ENCODE results near the gene PCLO. TPM values are rescaled to one million over a fixed set of nuclear protein-coding genes. Genes with fewer than 3 reads are reported as not detected.

PCLO gene
- total RNA-seq, 4 donors from 2014 or later, result 6.6 to 70.7 (median 33.9) TPM

DNA sequence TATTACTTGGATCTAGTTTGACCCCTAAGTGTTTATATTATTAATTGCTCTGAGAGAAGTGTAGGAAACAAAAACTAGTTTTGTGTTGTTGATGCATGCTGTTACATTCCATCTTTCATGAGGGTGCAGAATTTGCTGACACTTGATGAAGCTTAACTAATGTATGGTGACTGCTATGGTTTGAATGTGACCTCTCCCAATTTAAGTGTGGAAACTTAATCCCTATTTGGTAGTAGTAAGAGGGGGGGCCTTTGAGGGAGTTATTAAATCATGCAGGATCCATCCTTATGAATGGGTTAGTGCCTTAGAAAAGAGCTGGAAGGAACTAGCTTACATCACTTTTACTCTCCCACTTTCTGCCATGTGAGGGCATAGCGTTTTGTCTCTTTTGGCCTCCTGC, 142.5 kb downstream of the PCLO start:
- H3K9me3 ChIP-seq, result peaks cover 0 to 4% (median 0%) of the 10 kb centered on the region in 4 donors
- TF ChIP-seq CTCF (IDR thresholded peaks at IDR 0.05) (no peak), POLR2A (IDR thresholded peaks at IDR 0.05) (no peak)
- no peak overlapping the region for H3K27ac ChIP-seq
- no peaks in the 10 kb centered on the region for H3K36me3 ChIP-seq
- H3K4me3 ChIP-seq, result no peak overlapping the region
- H3K4me1 ChIP-seq, result no peaks in the 10 kb centered on the region
- no peaks in the 10 kb centered on the region for H3K27me3 ChIP-seq
- no peak for DNase-seq

GRCh38 chr7:83015916-83016315, 146.8 kb downstream of the PCLO start:
- Histone ChIP-seq H3K9me3 (peaks cover 0 to under 1% (median 0%) of the 10 kb centered on the region in 4 donors), H3K36me3 (no peaks in the 10 kb centered on the region), H3K4me1 (no peaks in the 10 kb centered on the region), H3K27me3 (no peaks in the 10 kb centered on the region), H3K27ac (no peak overlapping the region), H3K4me3 (no peak overlapping the region)
- DNase-seq, result no peak
- TF ChIP-seq CTCF (IDR thresholded peaks at IDR 0.05) (no peak), POLR2A (IDR thresholded peaks at IDR 0.05) (no peak)

DNA sequence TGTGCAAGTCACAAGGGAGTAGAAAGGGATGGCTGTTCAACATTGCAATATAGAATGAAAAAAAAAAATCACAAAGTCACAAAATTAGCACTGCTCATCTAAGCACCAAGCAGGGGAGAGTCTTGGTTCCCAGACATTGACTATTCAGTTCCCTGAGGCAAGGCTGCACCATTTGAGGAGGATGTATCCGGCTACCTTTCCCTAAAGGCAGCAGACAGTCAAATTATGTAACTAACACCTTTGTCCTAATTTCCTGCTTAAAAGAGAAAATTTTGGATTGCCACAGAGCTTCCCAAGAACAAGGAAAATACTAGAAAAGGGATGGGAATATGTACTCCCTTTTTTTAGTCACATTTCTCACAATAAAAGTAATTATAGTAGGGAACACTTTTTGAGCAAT, 148.1 kb downstream of the PCLO start:
- Histone ChIP-seq H3K27ac (no peak overlapping the region), H3K36me3 (no peaks in the 10 kb centered on the region), H3K4me3 (no peak overlapping the region), H3K4me1 (no peaks in the 10 kb centered on the region), H3K9me3 (no peaks in the 10 kb centered on the region), H3K27me3 (no peaks in the 10 kb centered on the region)
- DNase-seq, result no peak
- TF ChIP-seq POLR2A (IDR thresholded peaks at IDR 0.05), result no peak
- no peak for TF ChIP-seq CTCF (IDR thresholded peaks at IDR 0.05)

DNA sequence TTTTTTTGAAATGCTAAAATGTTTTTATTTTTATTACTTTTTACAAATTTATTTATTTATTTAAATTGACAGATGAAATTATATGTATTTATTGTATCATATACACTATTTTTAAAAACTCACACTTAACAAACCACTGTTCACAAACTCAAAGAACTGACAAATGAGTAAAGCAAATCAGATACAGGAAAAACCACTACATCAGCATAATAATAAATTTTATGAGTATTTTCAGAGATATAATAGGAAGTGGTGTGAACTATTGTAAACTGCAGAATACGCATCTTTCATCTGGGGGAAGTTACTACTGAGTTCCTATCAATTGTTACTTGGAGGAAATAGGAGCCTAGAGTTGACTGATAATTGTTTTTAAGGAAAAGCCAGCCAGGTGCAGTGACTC, 150.7 kb downstream of the PCLO start:
- Histone ChIP-seq H3K9me3 (no peaks in the 10 kb centered on the region), H3K36me3 (no peaks in the 10 kb centered on the region), H3K27me3 (no peaks in the 10 kb centered on the region), H3K4me3 (no peak overlapping the region), H3K27ac (no peak overlapping the region), H3K4me1 (no peaks in the 10 kb centered on the region)
- no peak for DNase-seq
- TF ChIP-seq CTCF (IDR thresholded peaks at IDR 0.05) (no peak), POLR2A (IDR thresholded peaks at IDR 0.05) (no peak)

DNA sequence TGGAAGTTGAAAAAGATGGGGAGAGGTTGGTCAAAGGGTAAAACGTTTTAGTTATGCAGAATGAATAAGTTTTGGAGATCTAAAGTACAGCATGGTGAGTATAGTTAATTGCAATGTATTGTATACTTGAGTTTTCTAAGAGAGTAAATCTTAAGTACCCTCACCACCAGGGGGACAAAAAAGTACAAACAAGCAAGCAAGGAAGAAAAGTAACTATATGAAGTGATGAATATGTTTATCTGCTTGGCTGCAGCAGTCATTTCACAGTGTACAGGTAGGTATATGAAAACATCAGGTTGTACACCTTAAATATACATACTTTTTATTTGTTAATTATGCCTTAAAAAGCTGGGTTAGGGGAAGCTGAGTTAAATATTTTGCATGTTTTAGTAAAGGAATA, 157.3 kb downstream of the PCLO start:
- no peak for DNase-seq

More for the DNA sequence above, 157.3 kb downstream of the PCLO start:
- H3K9me3 ChIP-seq, result no peaks in the 10 kb centered on the region
- no peak for TF ChIP-seq CTCF (IDR thresholded peaks at IDR 0.05)
- H3K27me3 ChIP-seq, result no peaks in the 10 kb centered on the region
- H3K4me3 ChIP-seq, result no peak overlapping the region
- no peaks in the 10 kb centered on the region for H3K4me1 ChIP-seq
- H3K27ac ChIP-seq, result no peak overlapping the region
- H3K36me3 ChIP-seq, result no peaks in the 10 kb centered on the region
